ENCODE results near the gene PRUNE1.

The PRUNE1 gene

GRCh38 chr1:151008244-151009205 is at the start of gene PRUNE1:
TSS of gene PRUNE1 (plus strand) at chr1:151008449. CDS start at chr1:151008633, 184 bp downstream.
- peak; percentile 93 for DNase-seq

GRCh38 chr1:150960646-150961045 is 47.6 kb upstream of the PRUNE1 start:
- DNase-seq = no peak

GRCh38 chr1:150961756-150962155 is 46.5 kb upstream of the PRUNE1 start:
- DNase-seq = no peak

- DNase-seq = no peak
Measured at GRCh38 chr1:150963321-150964163, 44.7 kb upstream of the PRUNE1 start.

GRCh38 chr1:150964164-150964489 is 44.1 kb upstream of the PRUNE1 start:
- no peak for DNase-seq

GRCh38 chr1:150965605-150966004 is 42.6 kb upstream of the PRUNE1 start:
- DNase-seq = no peak

GRCh38 chr1:150966011-150966410 is 42.2 kb upstream of the PRUNE1 start:
- no peak for DNase-seq

GRCh38 chr1:150967936-150968335 is 40.3 kb upstream of the PRUNE1 start:
- no peak for DNase-seq

GRCh38 chr1:150968491-150968890 is 39.8 kb upstream of the PRUNE1 start:
- no peak for DNase-seq

- no peak for DNase-seq
Measured at GRCh38 chr1:150969626-150970025, 38.6 kb upstream of the PRUNE1 start.

GRCh38 chr1:150970808-150971582 is 37.3 kb upstream of the PRUNE1 start:
- no peak for DNase-seq

- DNase-seq = no peak
Measured at GRCh38 chr1:150971583-150972416, 36.4 kb upstream of the PRUNE1 start.

GRCh38 chr1:150972417-150972940 is 35.8 kb upstream of the PRUNE1 start:
- no peak for DNase-seq

GRCh38 chr1:150973258-150973835 is 34.9 kb upstream of the PRUNE1 start:
- no peak for DNase-seq

GRCh38 chr1:150973836-150974579 is 34.2 kb upstream of the PRUNE1 start:
- DNase-seq = peak; percentile 47

GRCh38 chr1:150974580-150975478 is 33.4 kb upstream of the PRUNE1 start, which contains the start of gene CERS2:
TSS of gene CERS2 (minus strand) at chr1:150974835. CDS start at chr1:150969090, 5,745 bp downstream.
- DNase-seq = peak; percentile 59

GRCh38 chr1:150976401-150976821 is 31.8 kb upstream of the PRUNE1 start:
- DNase-seq = no peak

GRCh38 chr1:150976879-150977694 is 31.2 kb upstream of the PRUNE1 start:
- DNase-seq = no peak

All from NCI-H1105 treated with DMSO at 0.1 percent for 48 hours (cell line).